OCI-LY7 (cell line): ENCODE data around the gene AK2.

Experiments used
- CTCF ChIP-seq: fragments of 200-600 bp; sonication (generic); conservative IDR thresholded peaks from 2 replicates; pipeline ENCODE4 v1.5.1; 2014; ENCODE audit warnings: mild to moderate bottlenecking, antibody characterized with exemption, low read length, moderate library complexity, mixed read lengths
- EZH2phosphoT487 ChIP-seq: fragments of 200-600 bp; sonication (generic); IDR thresholded peaks from 2 replicates; pipeline ENCODE4 v1.6.1; 2018; ENCODE audit warnings: low read depth, borderline replicate concordance, mild to moderate bottlenecking, mixed run types, antibody characterized with exemption, low read length, moderate library complexity, mixed read lengths

- no peak for TF ChIP-seq CTCF
- TF ChIP-seq EZH2phosphoT487: no peak
Observed at GRCh38 chr1:32997381-32997891, 39.2 kb downstream of the AK2 start.
